GM23248 (cell line): ENCODE results near the gene KL.

Experiments
- EZH2 ChIP-seq: fragments of 200-600 bp; sonication (generic); IDR thresholded peaks from 2 replicates; pipeline ENCODE4 v1.6.1; 2018; ENCODE audit warnings: antibody characterized with exemption, mild to moderate bottlenecking; ENCODE audit not compliant: insufficient read depth, poor library complexity, severe bottlenecking
- EZH2phosphoT487 ChIP-seq: fragments of 200-600 bp; sonication (generic); IDR thresholded peaks from 2 replicates; pipeline ENCODE4 v1.6.1; 2018; ENCODE audit warnings: antibody characterized with exemption, moderate library complexity, mild to moderate bottlenecking, low read depth; ENCODE audit not compliant: insufficient read depth

- TF ChIP-seq EZH2 (no peak), EZH2phosphoT487 (no peak)
Observed at GRCh38 chr13:33025220-33025744, 9.1 kb downstream of the KL start.
